ENCODE results near the gene MAML1. TPM values are rescaled to one million over a fixed set of nuclear protein-coding genes. Genes with fewer than 3 reads are reported as not detected.

Gene MAML1
- total RNA-seq, 1 experiment from 2014 or later, result 34.0 TPM

- CTCF ChIA-PET, result no interaction called here
Measured at GRCh38 chr5:179759581-179760551, 27.2 kb downstream of the MAML1 start.

DNA sequence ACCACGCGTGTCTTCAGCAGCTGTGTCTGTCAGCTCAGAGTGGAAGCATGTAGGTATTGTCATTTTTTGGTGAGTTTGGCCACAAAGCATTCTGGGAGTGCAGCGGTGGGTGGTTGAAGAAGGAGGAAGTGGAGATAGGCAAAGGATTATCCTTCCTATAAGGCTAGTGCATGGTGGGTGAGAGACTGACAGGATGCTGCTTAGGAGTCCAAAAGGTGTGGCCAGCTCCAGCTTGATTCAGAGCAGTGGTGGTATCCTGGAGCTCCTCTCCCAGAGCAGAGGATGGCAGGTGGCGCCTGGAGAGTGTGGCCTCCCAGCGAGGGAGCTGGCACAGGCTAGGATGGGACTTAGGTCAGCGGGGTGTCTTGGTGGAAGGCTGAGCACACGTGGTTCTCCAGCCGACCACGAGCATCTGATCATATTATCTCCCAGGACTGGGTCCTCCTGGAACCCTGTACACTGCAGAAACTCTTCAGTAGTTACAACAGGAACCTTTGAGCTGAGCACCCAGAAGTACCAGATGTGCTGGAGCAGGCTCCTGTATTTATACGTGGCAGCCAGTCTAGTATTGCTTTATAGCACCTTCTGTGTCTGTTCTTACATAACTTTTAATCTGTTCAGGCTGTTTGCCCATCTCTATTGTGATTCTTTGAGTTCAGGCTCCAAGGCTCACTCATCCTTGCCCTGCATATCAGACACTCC, 29.6 kb downstream of the MAML1 start:
- Histone ChIP-seq H3K4me2 (peak overlapping the region; percentile 43), H3K36me3 (ENCODE audit: low read depth) (0 out of 2 replicates have a peak, but pooled peaks cover 6% of the 10 kb centered on the region), H3K4me3 (no peak overlapping the region), H3K27ac (peak overlapping the region; percentile 52), H4K20me1 (ENCODE audit: insufficient read depth) (peaks cover 32% of the 10 kb centered on the region), H3K9me3 (ENCODE audit: insufficient read depth, low read depth) (no peaks in the 10 kb centered on the region), H3K9me2 (ENCODE audit: insufficient read depth) (no peaks in the 10 kb centered on the region), H2AFZ (no peak overlapping the region), H3F3A (ENCODE audit: insufficient read depth, low read depth) (peaks cover 20% of the 10 kb centered on the region), H3K27me3 (ENCODE audit: insufficient read depth, low read depth) (no peaks in the 10 kb centered on the region), H3K79me2 (ENCODE audit: low read depth) (peaks cover 70% of the 10 kb centered on the region), H3K4me1 (replicated peaks; ENCODE audit: insufficient read depth) (peaks cover 47% of the 10 kb centered on the region)
- ChIA-PET POLR2A (ENCODE audit: unreplicated experiment) (interaction anchor here (0.6 kb wide), 2 partner anchors 30 to 159 kb away, joined by 4 read pairs; no protein-coding TSS in a partner anchor), CTCF (interaction anchor here (0.5 to 1.3 kb wide), 2 partner anchors 96 to 530 kb away, joined by 3 to 17 read pairs; partner anchors contain the start of gene MRNIP)
- BruUV-seq (replicated peaks), result no TSS peak
- peak in 1 of 2 experiments; percentile 11 for DNase-seq
- intact Hi-C loops (cut with micrococcal nuclease; ENCODE audit: unreplicated experiment), result loop anchor here (2.0 to 5.0 kb wide), 4 partner anchors 57 to 145 kb away; partner anchors contain the start of genes MRNIP and TBC1D9B
- TF ChIP-seq, protein P1, sequence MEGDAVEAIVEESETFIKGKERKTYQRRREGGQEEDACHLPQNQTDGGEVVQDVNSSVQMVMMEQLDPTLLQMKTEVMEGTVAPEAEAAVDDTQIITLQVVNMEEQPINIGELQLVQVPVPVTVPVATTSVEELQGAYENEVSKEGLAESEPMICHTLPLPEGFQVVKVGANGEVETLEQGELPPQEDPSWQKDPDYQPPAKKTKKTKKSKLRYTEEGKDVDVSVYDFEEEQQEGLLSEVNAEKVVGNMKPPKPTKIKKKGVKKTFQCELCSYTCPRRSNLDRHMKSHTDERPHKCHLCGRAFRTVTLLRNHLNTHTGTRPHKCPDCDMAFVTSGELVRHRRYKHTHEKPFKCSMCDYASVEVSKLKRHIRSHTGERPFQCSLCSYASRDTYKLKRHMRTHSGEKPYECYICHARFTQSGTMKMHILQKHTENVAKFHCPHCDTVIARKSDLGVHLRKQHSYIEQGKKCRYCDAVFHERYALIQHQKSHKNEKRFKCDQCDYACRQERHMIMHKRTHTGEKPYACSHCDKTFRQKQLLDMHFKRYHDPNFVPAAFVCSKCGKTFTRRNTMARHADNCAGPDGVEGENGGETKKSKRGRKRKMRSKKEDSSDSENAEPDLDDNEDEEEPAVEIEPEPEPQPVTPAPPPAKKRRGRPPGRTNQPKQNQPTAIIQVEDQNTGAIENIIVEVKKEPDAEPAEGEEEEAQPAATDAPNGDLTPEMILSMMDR (conservative IDR thresholded peaks at IDR 0.05), result no peak
- TF ChIP-seq EZH2 (IDR thresholded peaks at IDR 0.05; ENCODE audit: low read depth), result no peak

More at GRCh38 chr5:179759581-179760551, 27.2 kb downstream of the MAML1 start:
- Histone ChIP-seq H4K20me1 (ENCODE audit: insufficient read depth) (peaks cover 38% of the 10 kb centered on the region), H3K4me2 (no peak overlapping the region), H3K79me2 (ENCODE audit: low read depth) (peaks cover 78% of the 10 kb centered on the region), H3K9me2 (ENCODE audit: insufficient read depth) (no peaks in the 10 kb centered on the region), H3K9me3 (ENCODE audit: insufficient read depth, low read depth) (no peaks in the 10 kb centered on the region), H2AFZ (no peak overlapping the region), H3K4me1 (replicated peaks; ENCODE audit: insufficient read depth) (peaks cover 47% of the 10 kb centered on the region), H3F3A (ENCODE audit: insufficient read depth, low read depth) (peaks cover 20% of the 10 kb centered on the region), H3K36me3 (ENCODE audit: low read depth) (no peaks in the 10 kb centered on the region), H3K4me3 (no peak overlapping the region), H3K27me3 (ENCODE audit: insufficient read depth, low read depth) (no peaks in the 10 kb centered on the region), H3K27ac (no peak overlapping the region)
- POLR2A ChIA-PET (ENCODE audit: unreplicated experiment), result no interaction called here
- no peak for TF ChIP-seq EZH2 (IDR thresholded peaks at IDR 0.05; ENCODE audit: low read depth)
- TF ChIP-seq, protein P1 (conservative IDR thresholded peaks at IDR 0.05), result no peak
- no TSS peak for BruUV-seq (replicated peaks)
- peak in 1 of 2 experiments; percentile 31 for DNase-seq
- intact Hi-C loops (cut with micrococcal nuclease; ENCODE audit: unreplicated experiment), result loop anchor here (5.0 kb wide), 2 partner anchors 77 to 147 kb away; partner anchors contain the start of gene TBC1D9B

DNA sequence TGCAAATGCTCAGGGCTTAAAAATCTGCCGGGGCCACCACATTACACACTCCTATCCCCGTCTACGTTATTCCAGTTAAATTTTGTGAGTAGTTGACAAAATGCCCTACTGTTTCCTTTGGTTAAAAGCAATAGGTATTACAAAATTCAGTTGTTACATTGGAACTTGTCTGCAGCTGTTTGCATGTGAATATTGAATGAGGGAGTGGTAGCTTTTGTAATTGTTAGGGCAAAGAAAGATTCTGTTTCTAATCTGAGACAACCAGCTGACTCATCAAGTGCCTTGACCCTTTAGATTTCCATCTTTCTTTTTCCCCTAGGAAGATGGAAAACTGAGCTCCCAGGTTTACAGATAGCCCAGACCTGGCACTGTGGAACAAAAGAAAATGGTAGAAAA, 30.2 kb downstream of the MAML1 start:
- ChIA-PET CTCF (interaction anchor here (0.5 to 1.3 kb wide), 2 partner anchors 96 to 530 kb away, joined by 3 to 17 read pairs; partner anchors contain the start of gene MRNIP), POLR2A (ENCODE audit: unreplicated experiment) (interaction anchor here (0.6 to 0.9 kb wide), 3 partner anchors 55 to 159 kb away, joined by 3 to 4 read pairs (median 4); no protein-coding TSS in a partner anchor)
- H3K4me3 ChIP-seq, result no peak overlapping the region
- 0 out of 2 replicates have a peak, but pooled peaks cover 6% of the 10 kb centered on the region for H3K36me3 ChIP-seq (ENCODE audit: low read depth)
- H3K4me2 ChIP-seq, result peak overlapping the region; percentile 43
- H3K79me2 ChIP-seq (ENCODE audit: low read depth), result peaks cover 66% of the 10 kb centered on the region
- no peaks in the 10 kb centered on the region for H3K9me3 ChIP-seq (ENCODE audit: insufficient read depth, low read depth)
- H3K9me2 ChIP-seq (ENCODE audit: insufficient read depth), result no peaks in the 10 kb centered on the region
- TF ChIP-seq, protein P1 (conservative IDR thresholded peaks at IDR 0.05), result no peak
- no peak for TF ChIP-seq EZH2 (IDR thresholded peaks at IDR 0.05; ENCODE audit: low read depth)
- no peak overlapping the region for H2AFZ ChIP-seq
- peak overlapping the region; percentile 52 for H3K27ac ChIP-seq
- no TSS peak for BruUV-seq (replicated peaks)
- peaks cover 20% of the 10 kb centered on the region for H3F3A ChIP-seq (ENCODE audit: insufficient read depth, low read depth)
- H3K27me3 ChIP-seq (ENCODE audit: insufficient read depth, low read depth), result no peaks in the 10 kb centered on the region
- peak in 1 of 2 experiments; percentile 41 for DNase-seq
- intact Hi-C loops (cut with micrococcal nuclease; ENCODE audit: unreplicated experiment), result loop anchor here (1.0 to 5.0 kb wide), 6 partner anchors 33 to 329 kb away; partner anchors contain the start of genes MRNIP and TBC1D9B
- peaks cover 47% of the 10 kb centered on the region for H3K4me1 ChIP-seq (replicated peaks; ENCODE audit: insufficient read depth)
- peaks cover 34% of the 10 kb centered on the region for H4K20me1 ChIP-seq (ENCODE audit: insufficient read depth)

All from PC-9 (cell line).